HepG2 (cell line): Measurements from ENCODE around the gene KDELR3.

Experiments
- CAMTA2 ChIP-seq: sonication (generic); formaldehyde crosslinking; IDR thresholded peaks from 2 replicates; pipeline ENCODE4 v1.4.0; 2020; ENCODE audit warnings: mild to moderate bottlenecking, missing genetic modification reagents, borderline replicate concordance
- CREB1 ChIP-seq, 2 experiments: fragments of 450-650 bp in 1 of 2; IDR thresholded peaks; 2 replicates each; pipeline ENCODE4 v1.6.1; 2016 to 2017; ENCODE audit warnings: control low read depth in 1 of 2, mild to moderate bottlenecking in 1 of 2, missing compliant biosample characterization in 1 of 2, missing genetic modification characterization in 1 of 2
- DNMT3B ChIP-seq: conservative IDR thresholded peaks from 2 replicates; pipeline ENCODE4 v1.6.1; 2016; ENCODE audit warnings: missing biosample characterization, control low read depth
- JUN ChIP-seq: sonication (generic); formaldehyde crosslinking; IDR thresholded peaks from 2 replicates; pipeline ENCODE4 v1.4.0; 2020; ENCODE audit warnings: mild to moderate bottlenecking, missing genetic modification reagents
- MAZ ChIP-seq, 2 experiments: sonication (generic) in 1 of 2; formaldehyde crosslinking in 1 of 2; IDR thresholded peaks; 2 replicates each; pipeline versions ENCODE4 v1.5.0 to v1.6.1; 2012 to 2020; ENCODE audit warnings: low read depth in 2 of 2, mild to moderate bottlenecking in 2 of 2, borderline replicate concordance in 1 of 2, improper control_type of control experiment in 1 of 2, low read length in 1 of 2, missing genetic modification reagents in 1 of 2, moderate library complexity in 1 of 2
- MXI1 ChIP-seq: IDR thresholded peaks from 3 replicates; pipeline ENCODE4 v1.6.1; 2012; ENCODE audit warnings: low read depth, low read length, inconsistent platforms, borderline replicate concordance
- SP140L ChIP-seq: sonication (generic); formaldehyde crosslinking; IDR thresholded peaks from 2 replicates; pipeline ENCODE4 v1.4.0; 2020; ENCODE audit warnings: missing genetic modification reagents, borderline replicate concordance
- YY1 ChIP-seq: IDR thresholded peaks from 2 replicates; pipeline ENCODE4 v1.6.1; 2011; ENCODE audit warnings: low read length, low read depth, moderate library complexity, mild to moderate bottlenecking; ENCODE audit not compliant: insufficient read depth, insufficient replicate concordance
- ZMYM4 ChIP-seq: sonication (generic); formaldehyde crosslinking; IDR thresholded peaks from 2 replicates; pipeline ENCODE4 v1.8.1; 2023; ENCODE audit warnings: mild to moderate bottlenecking, missing genetic modification reagents
- ZNF768 ChIP-seq: sonication (generic); formaldehyde crosslinking; IDR thresholded peaks from 2 replicates; pipeline ENCODE4 v1.4.0; 2020; ENCODE audit warnings: missing genetic modification reagents
- ZSCAN12 ChIP-seq: sonication (generic); formaldehyde crosslinking; IDR thresholded peaks from 2 replicates; pipeline ENCODE4 v1.9.0; 2021; ENCODE audit warnings: mild to moderate bottlenecking, missing genetic modification reagents
- TF ChIP-seq, protein P1 (sequence below): sonication (generic); formaldehyde crosslinking; IDR thresholded peaks from 2 replicates; pipeline ENCODE4 v1.8.1; 2023; ENCODE audit warnings: missing genetic modification reagents, inconsistent platforms, borderline replicate concordance
- TF ChIP-seq, protein P2 (sequence below): sonication (generic); formaldehyde crosslinking; IDR thresholded peaks from 2 replicates; pipeline ENCODE4 v1.4.0; 2020; ENCODE audit warnings: mild to moderate bottlenecking, missing genetic modification reagents
- TF ChIP-seq, protein P3 (sequence below): sonication (generic); formaldehyde crosslinking; IDR thresholded peaks from 2 replicates; pipeline ENCODE4 v1.4.0; 2020; ENCODE audit warnings: low read depth, missing genetic modification reagents

DNA sequence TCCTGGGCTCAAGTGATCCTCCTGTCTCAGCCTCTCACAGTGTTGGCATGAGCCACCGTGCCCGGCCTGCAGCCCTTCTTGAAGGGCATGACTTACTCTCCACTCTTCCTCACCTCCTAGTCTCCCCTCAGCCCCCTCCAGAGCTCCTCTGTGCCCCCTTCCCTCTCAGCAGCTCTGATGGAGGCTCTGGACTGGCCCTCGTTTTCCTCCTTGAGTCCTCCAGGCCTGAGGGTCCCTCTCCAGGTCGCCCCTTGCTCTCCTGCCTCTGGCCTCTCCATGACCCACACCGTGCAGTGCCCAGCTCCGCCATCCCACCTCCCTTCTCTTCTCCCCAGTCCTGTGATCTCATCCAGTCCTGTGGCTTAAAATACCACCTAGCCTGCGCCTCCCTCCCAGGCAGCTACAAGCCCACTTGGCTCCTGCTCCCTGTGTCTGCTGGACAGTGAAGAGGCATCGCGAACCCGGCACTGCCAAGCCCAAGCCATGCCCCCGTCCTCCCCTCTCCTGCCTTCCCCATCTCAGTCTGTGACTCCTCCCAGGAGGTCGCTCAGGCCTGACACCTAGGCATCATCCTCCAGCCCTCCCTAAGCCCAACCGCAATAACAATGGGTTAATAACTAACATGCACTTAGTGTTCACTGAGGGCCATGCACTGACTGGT lies 24.8 kb upstream of the KDELR3 start:
- TF ChIP-seq, protein P1, sequence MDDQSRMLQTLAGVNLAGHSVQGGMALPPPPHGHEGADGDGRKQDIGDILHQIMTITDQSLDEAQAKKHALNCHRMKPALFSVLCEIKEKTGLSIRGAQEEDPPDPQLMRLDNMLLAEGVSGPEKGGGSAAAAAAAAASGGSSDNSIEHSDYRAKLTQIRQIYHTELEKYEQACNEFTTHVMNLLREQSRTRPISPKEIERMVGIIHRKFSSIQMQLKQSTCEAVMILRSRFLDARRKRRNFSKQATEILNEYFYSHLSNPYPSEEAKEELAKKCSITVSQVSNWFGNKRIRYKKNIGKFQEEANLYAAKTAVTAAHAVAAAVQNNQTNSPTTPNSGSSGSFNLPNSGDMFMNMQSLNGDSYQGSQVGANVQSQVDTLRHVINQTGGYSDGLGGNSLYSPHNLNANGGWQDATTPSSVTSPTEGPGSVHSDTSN (CRISPR knock-in tag) = no peak
- TF ChIP-seq CAMTA2 (CRISPR knock-in tag) = no peak
- TF ChIP-seq ZNF768 (CRISPR knock-in tag) = no peak
- TF ChIP-seq YY1 = no peak
- no peak for TF ChIP-seq ZSCAN12 (CRISPR knock-in tag)
- no peak for TF ChIP-seq ZMYM4 (CRISPR knock-in tag)
- TF ChIP-seq SP140L (CRISPR knock-in tag) = no peak
- TF ChIP-seq, protein P2, sequence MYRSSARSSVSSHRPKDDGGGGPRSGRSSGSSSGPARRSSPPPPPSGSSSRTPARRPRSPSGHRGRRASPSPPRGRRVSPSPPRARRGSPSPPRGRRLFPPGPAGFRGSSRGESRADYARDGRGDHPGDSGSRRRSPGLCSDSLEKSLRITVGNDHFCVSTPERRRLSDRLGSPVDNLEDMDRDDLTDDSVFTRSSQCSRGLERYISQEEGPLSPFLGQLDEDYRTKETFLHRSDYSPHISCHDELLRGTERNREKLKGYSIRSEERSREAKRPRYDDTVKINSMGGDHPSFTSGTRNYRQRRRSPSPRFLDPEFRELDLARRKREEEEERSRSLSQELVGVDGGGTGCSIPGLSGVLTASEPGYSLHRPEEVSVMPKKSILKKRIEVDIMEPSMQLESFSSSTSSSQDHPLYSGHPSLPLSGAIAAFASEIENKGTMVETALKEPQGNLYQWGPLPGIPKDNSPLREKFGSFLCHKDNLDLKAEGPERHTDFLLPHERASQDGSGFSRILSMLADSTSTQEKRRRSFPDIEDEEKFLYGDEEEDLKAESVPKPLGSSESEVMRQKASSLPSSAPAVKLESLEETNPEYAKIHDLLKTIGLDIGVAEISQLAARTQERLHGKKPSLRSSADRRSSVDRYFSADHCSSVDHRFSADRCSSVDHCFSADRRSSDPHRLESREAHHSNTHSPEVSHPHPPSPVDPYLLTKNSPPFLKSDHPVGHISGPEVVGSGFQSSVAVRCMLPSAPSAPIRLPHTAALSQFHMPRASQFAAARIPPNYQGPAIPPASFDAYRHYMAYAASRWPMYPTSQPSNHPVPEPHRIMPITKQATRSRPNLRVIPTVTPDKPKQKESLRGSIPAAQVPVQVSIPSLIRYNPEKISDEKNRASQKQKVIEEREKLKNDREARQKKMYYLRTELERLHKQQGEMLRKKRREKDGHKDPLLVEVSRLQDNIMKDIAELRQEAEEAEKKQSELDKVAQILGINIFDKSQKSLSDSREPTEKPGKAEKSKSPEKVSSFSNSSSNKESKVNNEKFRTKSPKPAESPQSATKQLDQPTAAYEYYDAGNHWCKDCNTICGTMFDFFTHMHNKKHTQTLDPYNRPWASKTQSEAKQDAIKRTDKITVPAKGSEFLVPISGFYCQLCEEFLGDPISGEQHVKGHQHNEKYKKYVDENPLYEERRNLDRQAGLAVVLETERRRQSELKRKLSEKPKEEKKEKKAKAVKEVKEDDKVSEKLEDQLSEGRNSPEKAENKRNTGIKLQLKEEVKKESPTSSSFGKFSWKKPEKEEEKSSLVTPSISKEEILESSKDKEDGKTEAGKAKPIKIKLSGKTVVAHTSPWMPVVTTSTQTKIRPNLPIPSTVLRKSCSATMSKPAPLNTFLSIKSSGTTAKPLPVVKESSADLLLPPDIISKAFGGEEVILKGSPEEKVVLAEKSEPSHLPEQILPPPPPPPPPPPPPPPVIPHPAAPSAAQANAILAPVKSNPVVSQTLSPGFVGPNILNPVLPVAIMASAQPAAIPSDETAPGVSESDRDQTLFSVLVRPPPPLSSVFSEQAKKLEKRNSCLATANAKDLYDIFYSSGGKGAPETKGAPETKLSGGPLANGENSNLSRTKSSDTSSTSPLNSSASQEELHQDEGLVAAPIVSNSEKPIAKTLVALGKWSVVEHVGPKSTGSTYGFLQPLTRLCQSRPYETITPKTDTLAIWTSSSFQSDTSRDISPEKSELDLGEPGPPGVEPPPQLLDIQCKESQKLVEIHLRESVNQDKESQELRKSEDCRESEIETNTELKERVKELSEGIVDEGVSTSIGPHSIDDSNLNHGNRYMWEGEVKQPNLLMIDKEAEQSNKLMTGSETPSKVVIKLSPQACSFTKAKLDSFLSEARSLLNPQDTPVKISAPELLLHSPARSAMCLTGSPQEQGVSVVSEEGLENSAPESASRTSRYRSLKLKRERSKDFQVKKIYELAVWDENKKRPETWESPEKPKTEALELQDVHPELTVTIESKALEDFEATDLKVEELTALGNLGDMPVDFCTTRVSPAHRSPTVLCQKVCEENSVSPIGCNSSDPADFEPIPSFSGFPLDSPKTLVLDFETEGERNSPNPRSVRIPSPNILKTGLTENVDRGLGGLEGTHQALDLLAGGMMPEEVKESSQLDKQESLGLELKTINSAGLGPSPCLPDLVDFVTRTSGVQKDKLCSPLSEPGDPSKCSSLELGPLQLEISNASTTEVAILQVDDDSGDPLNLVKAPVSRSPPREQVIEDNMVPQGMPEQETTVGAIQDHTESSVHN (CRISPR knock-in tag) = no peak
- TF ChIP-seq MXI1 = no peak
- no peak for TF ChIP-seq CREB1 (IDR thresholded peaks at IDR 0.05)
- no peak for TF ChIP-seq CREB1 (CRISPR knock-in tag; IDR thresholded peaks at IDR 0.05)
- TF ChIP-seq, protein P3, sequence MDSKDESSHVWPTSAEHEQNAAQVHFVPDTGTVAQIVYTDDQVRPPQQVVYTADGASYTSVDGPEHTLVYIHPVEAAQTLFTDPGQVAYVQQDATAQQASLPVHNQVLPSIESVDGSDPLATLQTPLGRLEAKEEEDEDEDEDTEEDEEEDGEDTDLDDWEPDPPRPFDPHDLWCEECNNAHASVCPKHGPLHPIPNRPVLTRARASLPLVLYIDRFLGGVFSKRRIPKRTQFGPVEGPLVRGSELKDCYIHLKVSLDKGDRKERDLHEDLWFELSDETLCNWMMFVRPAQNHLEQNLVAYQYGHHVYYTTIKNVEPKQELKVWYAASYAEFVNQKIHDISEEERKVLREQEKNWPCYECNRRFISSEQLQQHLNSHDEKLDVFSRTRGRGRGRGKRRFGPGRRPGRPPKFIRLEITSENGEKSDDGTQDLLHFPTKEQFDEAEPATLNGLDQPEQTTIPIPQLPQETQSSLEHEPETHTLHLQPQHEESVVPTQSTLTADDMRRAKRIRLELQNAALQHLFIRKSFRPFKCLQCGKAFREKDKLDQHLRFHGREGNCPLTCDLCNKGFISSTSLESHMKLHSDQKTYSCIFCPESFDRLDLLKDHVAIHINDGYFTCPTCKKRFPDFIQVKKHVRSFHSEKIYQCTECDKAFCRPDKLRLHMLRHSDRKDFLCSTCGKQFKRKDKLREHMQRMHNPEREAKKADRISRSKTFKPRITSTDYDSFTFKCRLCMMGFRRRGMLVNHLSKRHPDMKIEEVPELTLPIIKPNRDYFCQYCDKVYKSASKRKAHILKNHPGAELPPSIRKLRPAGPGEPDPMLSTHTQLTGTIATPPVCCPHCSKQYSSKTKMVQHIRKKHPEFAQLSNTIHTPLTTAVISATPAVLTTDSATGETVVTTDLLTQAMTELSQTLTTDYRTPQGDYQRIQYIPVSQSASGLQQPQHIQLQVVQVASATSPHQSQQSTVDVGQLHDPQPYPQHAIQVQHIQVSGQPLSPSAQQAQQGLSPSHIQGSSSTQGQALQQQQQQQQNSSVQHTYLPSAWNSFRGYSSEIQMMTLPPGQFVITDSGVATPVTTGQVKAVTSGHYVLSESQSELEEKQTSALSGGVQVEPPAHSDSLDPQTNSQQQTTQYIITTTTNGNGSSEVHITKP (CRISPR knock-in tag) = no peak
- no peak for TF ChIP-seq DNMT3B (CRISPR knock-in tag)
- TF ChIP-seq JUN (CRISPR knock-in tag) = no peak
- TF ChIP-seq MAZ (IDR thresholded peaks at IDR 0.05; ENCODE audit: borderline replicate concordance, low read depth, low read length) = no peak
- no peak for TF ChIP-seq MAZ (CRISPR knock-in tag; IDR thresholded peaks at IDR 0.05; ENCODE audit: low read depth)
